Tibial nerve (tissue), 4 donors: ENCODE measurements around the gene LGSN.

Source experiments
- EP300 ChIP-seq, 2 donors: sonication (generic); formaldehyde crosslinking; IDR thresholded peaks; one replicate each; pipeline ENCODE4 v1.6.1; 2017; ENCODE audit warnings: antibody characterized with exemption in 2 of 2, mild to moderate bottlenecking in 1 of 2
- POLR2A ChIP-seq, 2 donors: fragments of 450-650 bp; IDR thresholded peaks; one replicate each; pipeline ENCODE4 v1.6.1; 2017; ENCODE audit warnings: antibody characterized with exemption in 2 of 2, mild to moderate bottlenecking in 2 of 2, moderate library complexity in 2 of 2
- TF ChIP-seq, protein P1 (sequence below), 5 experiments: fragments of 200-600 bp in 3 of 5; fragments of 450-650 bp in 2 of 5; sonication (generic) in 3 of 5; IDR thresholded peaks; one replicate each; pipeline ENCODE4 v1.5.1; 2016 to 2019; ENCODE audit warnings: antibody characterized with exemption in 5 of 5, mild to moderate bottlenecking in 3 of 5, moderate library complexity in 2 of 5

DNA sequence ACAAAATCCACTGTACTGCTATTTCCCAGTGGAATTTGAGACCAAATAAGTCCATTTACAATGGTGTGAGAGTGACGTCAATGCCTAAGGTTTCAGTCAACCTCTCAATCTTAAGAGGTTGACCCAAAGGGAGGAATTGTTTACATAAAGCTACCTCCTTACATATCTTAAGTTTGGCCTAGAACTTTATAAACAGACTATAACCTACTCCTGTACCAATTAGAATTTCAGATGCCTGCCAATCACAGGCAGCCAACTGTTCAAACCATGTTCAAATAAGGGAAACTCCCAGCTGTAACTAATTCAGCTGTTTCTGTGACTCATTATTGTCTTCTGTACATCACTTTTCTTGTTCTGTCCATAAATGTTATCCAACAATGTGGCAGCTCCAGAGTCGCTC lies 14.5 kb downstream of the LGSN start:
- TF ChIP-seq, protein P1, sequence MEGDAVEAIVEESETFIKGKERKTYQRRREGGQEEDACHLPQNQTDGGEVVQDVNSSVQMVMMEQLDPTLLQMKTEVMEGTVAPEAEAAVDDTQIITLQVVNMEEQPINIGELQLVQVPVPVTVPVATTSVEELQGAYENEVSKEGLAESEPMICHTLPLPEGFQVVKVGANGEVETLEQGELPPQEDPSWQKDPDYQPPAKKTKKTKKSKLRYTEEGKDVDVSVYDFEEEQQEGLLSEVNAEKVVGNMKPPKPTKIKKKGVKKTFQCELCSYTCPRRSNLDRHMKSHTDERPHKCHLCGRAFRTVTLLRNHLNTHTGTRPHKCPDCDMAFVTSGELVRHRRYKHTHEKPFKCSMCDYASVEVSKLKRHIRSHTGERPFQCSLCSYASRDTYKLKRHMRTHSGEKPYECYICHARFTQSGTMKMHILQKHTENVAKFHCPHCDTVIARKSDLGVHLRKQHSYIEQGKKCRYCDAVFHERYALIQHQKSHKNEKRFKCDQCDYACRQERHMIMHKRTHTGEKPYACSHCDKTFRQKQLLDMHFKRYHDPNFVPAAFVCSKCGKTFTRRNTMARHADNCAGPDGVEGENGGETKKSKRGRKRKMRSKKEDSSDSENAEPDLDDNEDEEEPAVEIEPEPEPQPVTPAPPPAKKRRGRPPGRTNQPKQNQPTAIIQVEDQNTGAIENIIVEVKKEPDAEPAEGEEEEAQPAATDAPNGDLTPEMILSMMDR (IDR thresholded peaks at IDR 0.05), result no peak
- TF ChIP-seq POLR2A (IDR thresholded peaks at IDR 0.05), result no peak
- TF ChIP-seq EP300 (IDR thresholded peaks at IDR 0.05), result no peak
